ENCODE data around the gene ULK1.

ULK1 gene

DNA sequence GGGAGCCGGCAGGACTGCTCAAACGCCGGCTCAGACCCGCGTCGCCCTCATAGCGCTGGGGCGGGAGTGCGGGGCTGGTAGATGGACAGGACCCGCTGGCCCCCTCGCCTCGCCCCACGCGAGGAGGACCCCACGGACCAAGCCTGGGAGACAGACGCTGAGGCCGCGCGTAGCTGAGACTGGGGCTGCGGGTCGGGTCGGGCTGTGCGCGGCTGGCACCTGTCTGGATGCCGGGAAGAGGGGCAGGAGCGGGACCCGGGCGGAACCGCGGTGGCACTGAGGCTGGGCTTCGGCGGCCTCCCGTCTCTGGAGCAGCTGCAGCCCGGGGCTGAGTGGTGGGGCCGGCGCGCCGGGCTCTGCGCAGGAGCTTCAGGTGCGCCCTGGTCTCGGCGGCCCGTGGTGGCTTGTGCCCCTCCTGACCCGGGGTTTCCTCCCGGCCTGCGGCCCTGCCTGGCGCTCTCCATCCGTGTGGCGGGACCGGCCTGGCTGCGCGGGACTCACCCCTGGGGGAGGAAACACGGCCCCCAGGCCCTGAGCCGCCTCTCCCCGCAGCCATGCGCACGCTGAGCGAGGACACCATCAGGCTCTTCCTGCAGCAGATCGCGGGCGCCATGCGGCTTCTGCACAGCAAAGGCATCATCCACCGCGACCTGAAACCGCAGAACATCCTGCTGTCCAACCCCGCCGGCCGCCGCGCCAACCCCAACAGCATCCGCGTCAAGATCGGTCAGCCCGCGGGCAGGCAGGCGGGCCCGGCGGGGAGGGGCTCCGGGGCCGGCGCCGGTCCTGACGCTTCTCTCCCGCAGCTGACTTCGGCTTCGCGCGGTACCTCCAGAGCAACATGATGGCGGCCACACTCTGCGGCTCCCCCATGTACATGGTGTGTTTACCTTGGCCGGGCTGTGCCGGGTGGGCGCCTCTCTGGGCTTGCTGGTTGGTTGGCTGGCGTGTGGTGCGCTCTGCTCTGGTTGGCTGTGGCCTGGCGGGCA lies 14.0 kb downstream of the ULK1 start:
- TF ChIP-seq FOXM1 (IDR thresholded peaks at IDR 0.05; ENCODE audit: borderline replicate concordance, low read depth) (no peak), NFIC (IDR thresholded peaks at IDR 0.05) (no peak), YY1 (IDR thresholded peaks at IDR 0.05; ENCODE audit: low read depth) (no peak), TAF1 (IDR thresholded peaks at IDR 0.05; ENCODE audit: low read depth) (no peak), ZBTB7A (IDR thresholded peaks at IDR 0.05; ENCODE audit: low read depth) (no peak), EP300 (IDR thresholded peaks at IDR 0.05; ENCODE audit: borderline replicate concordance) (no peak), CREB1 (IDR thresholded peaks at IDR 0.05; ENCODE audit: low read depth) (no peak), EGR1 (IDR thresholded peaks at IDR 0.05) (no peak), RAD21 (IDR thresholded peaks at IDR 0.05; ENCODE audit: low read depth) (no peak), TCF12 (IDR thresholded peaks at IDR 0.05; ENCODE audit: low read depth) (no peak), TEAD4 (IDR thresholded peaks at IDR 0.05) (no peak), CEBPB (IDR thresholded peaks at IDR 0.05) (no peak)
- TF ChIP-seq, protein P1, sequence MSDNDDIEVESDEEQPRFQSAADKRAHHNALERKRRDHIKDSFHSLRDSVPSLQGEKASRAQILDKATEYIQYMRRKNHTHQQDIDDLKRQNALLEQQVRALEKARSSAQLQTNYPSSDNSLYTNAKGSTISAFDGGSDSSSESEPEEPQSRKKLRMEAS (IDR thresholded peaks at IDR 0.05) = no peak

- TF ChIP-seq ZBTB7A (IDR thresholded peaks at IDR 0.05; ENCODE audit: low read depth) (no peak), TEAD4 (IDR thresholded peaks at IDR 0.05) (no peak), NFIC (IDR thresholded peaks at IDR 0.05) (no peak), YY1 (IDR thresholded peaks at IDR 0.05; ENCODE audit: low read depth) (no peak)
Measured at GRCh38 chr12:131909081-131909751, 14.8 kb downstream of the ULK1 start.

GRCh38 chr12:131909752-131910219 lies 15.4 kb downstream of the ULK1 start:
- no peak for TF ChIP-seq USF1 (IDR thresholded peaks at IDR 0.05)
- TF ChIP-seq, protein P1 (IDR thresholded peaks at IDR 0.05) = no peak
- no peak for TF ChIP-seq EGR1 (IDR thresholded peaks at IDR 0.05)
- no peak for TF ChIP-seq FOXM1 (IDR thresholded peaks at IDR 0.05; ENCODE audit: borderline replicate concordance, low read depth)
- TF ChIP-seq NFIC (IDR thresholded peaks at IDR 0.05) = no peak
- TF ChIP-seq YY1 (IDR thresholded peaks at IDR 0.05; ENCODE audit: low read depth) = no peak
- no peak for TF ChIP-seq TAF1 (IDR thresholded peaks at IDR 0.05; ENCODE audit: low read depth)
- no peak for TF ChIP-seq ZBTB7A (IDR thresholded peaks at IDR 0.05; ENCODE audit: low read depth)
- TF ChIP-seq CREB1 (IDR thresholded peaks at IDR 0.05; ENCODE audit: low read depth) = no peak
- TF ChIP-seq EP300 (IDR thresholded peaks at IDR 0.05; ENCODE audit: borderline replicate concordance) = no peak
- TF ChIP-seq, protein P2, sequence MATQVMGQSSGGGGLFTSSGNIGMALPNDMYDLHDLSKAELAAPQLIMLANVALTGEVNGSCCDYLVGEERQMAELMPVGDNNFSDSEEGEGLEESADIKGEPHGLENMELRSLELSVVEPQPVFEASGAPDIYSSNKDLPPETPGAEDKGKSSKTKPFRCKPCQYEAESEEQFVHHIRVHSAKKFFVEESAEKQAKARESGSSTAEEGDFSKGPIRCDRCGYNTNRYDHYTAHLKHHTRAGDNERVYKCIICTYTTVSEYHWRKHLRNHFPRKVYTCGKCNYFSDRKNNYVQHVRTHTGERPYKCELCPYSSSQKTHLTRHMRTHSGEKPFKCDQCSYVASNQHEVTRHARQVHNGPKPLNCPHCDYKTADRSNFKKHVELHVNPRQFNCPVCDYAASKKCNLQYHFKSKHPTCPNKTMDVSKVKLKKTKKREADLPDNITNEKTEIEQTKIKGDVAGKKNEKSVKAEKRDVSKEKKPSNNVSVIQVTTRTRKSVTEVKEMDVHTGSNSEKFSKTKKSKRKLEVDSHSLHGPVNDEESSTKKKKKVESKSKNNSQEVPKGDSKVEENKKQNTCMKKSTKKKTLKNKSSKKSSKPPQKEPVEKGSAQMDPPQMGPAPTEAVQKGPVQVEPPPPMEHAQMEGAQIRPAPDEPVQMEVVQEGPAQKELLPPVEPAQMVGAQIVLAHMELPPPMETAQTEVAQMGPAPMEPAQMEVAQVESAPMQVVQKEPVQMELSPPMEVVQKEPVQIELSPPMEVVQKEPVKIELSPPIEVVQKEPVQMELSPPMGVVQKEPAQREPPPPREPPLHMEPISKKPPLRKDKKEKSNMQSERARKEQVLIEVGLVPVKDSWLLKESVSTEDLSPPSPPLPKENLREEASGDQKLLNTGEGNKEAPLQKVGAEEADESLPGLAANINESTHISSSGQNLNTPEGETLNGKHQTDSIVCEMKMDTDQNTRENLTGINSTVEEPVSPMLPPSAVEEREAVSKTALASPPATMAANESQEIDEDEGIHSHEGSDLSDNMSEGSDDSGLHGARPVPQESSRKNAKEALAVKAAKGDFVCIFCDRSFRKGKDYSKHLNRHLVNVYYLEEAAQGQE (IDR thresholded peaks at IDR 0.05; ENCODE audit: low read depth) = no peak
- TF ChIP-seq TCF12 (IDR thresholded peaks at IDR 0.05; ENCODE audit: low read depth) = no peak
- no peak for TF ChIP-seq RAD21 (IDR thresholded peaks at IDR 0.05; ENCODE audit: low read depth)

DNA sequence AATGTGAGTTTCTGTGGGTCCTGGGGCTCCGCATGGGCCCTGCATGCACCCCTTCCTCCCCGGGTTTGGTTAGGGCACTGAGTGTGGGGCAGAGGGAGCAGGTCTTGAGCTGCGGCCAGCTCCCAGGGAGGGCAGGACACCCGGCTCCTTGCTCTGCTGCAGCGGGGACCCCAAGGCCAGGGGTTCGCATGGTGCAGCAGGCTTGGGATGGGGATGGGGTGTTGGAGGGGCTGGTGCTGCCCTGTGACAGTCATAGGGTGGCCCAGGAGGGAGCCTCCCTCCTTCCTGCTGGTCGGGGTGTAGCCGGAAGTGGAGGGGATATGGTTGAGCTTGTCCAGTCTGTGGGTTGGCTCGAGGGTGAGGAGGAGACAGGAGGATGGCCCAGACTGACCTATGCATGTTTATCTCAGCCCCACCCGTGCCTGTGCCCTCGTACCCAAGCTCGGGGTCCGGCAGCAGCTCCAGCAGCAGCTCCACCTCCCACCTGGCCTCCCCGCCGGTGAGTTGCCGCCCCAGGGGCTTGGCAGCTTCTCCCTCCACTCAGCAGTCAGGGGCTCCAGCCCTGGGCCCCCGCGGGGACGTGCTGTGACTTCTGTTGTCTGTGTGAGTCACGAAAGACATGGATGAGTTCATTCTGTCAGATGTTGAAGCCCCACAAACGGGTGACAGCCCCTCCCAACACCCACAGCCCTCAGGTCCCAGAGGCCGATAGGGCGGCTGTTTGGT lies 16.0 kb downstream of the ULK1 start:
- TF ChIP-seq TAF1 (IDR thresholded peaks at IDR 0.05; ENCODE audit: low read depth) (no peak), TCF12 (IDR thresholded peaks at IDR 0.05; ENCODE audit: low read depth) (no peak), USF1 (IDR thresholded peaks at IDR 0.05) (no peak), CREB1 (IDR thresholded peaks at IDR 0.05; ENCODE audit: low read depth) (no peak), FOXM1 (IDR thresholded peaks at IDR 0.05; ENCODE audit: borderline replicate concordance, low read depth) (no peak), EGR1 (IDR thresholded peaks at IDR 0.05) (no peak), CEBPB (IDR thresholded peaks at IDR 0.05) (no peak), ZBTB7A (IDR thresholded peaks at IDR 0.05; ENCODE audit: low read depth) (no peak), EP300 (IDR thresholded peaks at IDR 0.05; ENCODE audit: borderline replicate concordance) (no peak), YY1 (IDR thresholded peaks at IDR 0.05; ENCODE audit: low read depth) (no peak), TEAD4 (IDR thresholded peaks at IDR 0.05) (no peak)
- TF ChIP-seq, protein P2 (IDR thresholded peaks at IDR 0.05; ENCODE audit: low read depth) = no peak
- TF ChIP-seq, protein P1 (IDR thresholded peaks at IDR 0.05) = no peak
